ENCODE results near the gene TNFRSF19. TPM values are rescaled to one million over a fixed set of nuclear protein-coding genes. Genes with fewer than 3 reads are reported as not detected.

Gene TNFRSF19
- total and polyA plus RNA-seq, 4 donors, result 0.27 to 2.8 (median 0.91) TPM

DNA sequence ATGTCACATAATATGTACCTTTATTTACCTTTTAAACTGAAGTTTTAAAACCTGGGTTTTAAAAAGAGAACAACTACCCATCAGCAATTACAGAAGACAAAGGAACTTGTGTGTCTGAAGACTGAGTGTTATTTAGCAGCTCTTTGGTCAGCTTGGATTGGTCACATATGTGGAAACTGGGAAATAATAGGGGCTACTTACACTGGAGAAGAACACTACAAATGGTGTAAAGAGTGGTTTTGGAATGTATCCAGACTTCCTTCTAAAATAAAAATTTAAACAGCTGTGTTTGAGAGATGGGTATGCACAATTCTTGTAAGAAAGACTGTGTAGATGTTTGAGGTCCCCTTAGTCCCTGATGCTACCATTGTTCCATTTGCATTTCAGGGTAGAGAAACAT is 13.3 kb downstream of the TNFRSF19 start:
- Histone ChIP-seq H3K27me3 (ENCODE audit: control insufficient read depth in 4 of 4, insufficient read depth in 4 of 4, low read length in 3 of 4) (no peaks in the 10 kb centered on the region), H3K4me1 (ENCODE audit: control insufficient read depth in 4 of 4, insufficient read depth in 4 of 4, low read length in 3 of 4) (peaks cover 6 to 19% (median 15%) of the 10 kb centered on the region in 4 donors), H3K36me3 (ENCODE audit: control insufficient read depth in 4 of 4, insufficient read depth in 3 of 4, low read depth in 1 of 4, low read length in 3 of 4) (no peaks in the 10 kb centered on the region), H3K9ac (ENCODE audit: low read depth in 1 of 2, low read length in 2 of 2) (no peak overlapping the region), H3K27ac (ENCODE audit: low read depth in 1 of 2, low read length in 2 of 2) (no peak overlapping the region), H3K9me3 (ENCODE audit: control insufficient read depth in 4 of 4, low read length in 3 of 4) (no peaks in the 10 kb centered on the region), H3K4me3 (ENCODE audit: low read depth in 1 of 3, low read length in 3 of 3) (no peak overlapping the region)
- DNase-seq (ENCODE audit: low spot score), result no peak
- no peak for TF ChIP-seq CTCF (IDR thresholded peaks at IDR 0.05; ENCODE audit: low read depth, low read length, missing input control)
- TF ChIP-seq FOXA2 (IDR thresholded peaks at IDR 0.05), result no peak
- TF ChIP-seq MAX (IDR thresholded peaks at IDR 0.05), result no peak
- TF ChIP-seq JUND (IDR thresholded peaks at IDR 0.05), result no peak
- TF ChIP-seq GABPA (IDR thresholded peaks at IDR 0.05 in 1 of 2, conservative IDR thresholded peaks at IDR 0.05 in 1 of 2), result no peak
- TF ChIP-seq HNF4A (conservative IDR thresholded peaks at IDR 0.05), result no peak
- TF ChIP-seq, protein P1, sequence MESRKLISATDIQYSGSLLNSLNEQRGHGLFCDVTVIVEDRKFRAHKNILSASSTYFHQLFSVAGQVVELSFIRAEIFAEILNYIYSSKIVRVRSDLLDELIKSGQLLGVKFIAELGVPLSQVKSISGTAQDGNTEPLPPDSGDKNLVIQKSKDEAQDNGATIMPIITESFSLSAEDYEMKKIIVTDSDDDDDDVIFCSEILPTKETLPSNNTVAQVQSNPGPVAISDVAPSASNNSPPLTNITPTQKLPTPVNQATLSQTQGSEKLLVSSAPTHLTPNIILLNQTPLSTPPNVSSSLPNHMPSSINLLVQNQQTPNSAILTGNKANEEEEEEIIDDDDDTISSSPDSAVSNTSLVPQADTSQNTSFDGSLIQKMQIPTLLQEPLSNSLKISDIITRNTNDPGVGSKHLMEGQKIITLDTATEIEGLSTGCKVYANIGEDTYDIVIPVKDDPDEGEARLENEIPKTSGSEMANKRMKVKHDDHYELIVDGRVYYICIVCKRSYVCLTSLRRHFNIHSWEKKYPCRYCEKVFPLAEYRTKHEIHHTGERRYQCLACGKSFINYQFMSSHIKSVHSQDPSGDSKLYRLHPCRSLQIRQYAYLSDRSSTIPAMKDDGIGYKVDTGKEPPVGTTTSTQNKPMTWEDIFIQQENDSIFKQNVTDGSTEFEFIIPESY (IDR thresholded peaks at IDR 0.05), result no peak
- no peak for TF ChIP-seq NR2F2 (IDR thresholded peaks at IDR 0.05)
- TF ChIP-seq YY1 (IDR thresholded peaks at IDR 0.05), result no peak
- no peak for TF ChIP-seq FOXA1 (IDR thresholded peaks at IDR 0.05)
- no peak for TF ChIP-seq RAD21 (IDR thresholded peaks at IDR 0.05)
- TF ChIP-seq, protein P2, sequence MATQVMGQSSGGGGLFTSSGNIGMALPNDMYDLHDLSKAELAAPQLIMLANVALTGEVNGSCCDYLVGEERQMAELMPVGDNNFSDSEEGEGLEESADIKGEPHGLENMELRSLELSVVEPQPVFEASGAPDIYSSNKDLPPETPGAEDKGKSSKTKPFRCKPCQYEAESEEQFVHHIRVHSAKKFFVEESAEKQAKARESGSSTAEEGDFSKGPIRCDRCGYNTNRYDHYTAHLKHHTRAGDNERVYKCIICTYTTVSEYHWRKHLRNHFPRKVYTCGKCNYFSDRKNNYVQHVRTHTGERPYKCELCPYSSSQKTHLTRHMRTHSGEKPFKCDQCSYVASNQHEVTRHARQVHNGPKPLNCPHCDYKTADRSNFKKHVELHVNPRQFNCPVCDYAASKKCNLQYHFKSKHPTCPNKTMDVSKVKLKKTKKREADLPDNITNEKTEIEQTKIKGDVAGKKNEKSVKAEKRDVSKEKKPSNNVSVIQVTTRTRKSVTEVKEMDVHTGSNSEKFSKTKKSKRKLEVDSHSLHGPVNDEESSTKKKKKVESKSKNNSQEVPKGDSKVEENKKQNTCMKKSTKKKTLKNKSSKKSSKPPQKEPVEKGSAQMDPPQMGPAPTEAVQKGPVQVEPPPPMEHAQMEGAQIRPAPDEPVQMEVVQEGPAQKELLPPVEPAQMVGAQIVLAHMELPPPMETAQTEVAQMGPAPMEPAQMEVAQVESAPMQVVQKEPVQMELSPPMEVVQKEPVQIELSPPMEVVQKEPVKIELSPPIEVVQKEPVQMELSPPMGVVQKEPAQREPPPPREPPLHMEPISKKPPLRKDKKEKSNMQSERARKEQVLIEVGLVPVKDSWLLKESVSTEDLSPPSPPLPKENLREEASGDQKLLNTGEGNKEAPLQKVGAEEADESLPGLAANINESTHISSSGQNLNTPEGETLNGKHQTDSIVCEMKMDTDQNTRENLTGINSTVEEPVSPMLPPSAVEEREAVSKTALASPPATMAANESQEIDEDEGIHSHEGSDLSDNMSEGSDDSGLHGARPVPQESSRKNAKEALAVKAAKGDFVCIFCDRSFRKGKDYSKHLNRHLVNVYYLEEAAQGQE (IDR thresholded peaks at IDR 0.05), result no peak
- no peak for TF ChIP-seq SP1 (IDR thresholded peaks at IDR 0.05)
- no peak for TF ChIP-seq EGR1 (IDR thresholded peaks at IDR 0.05; ENCODE audit: low read depth in 2 of 2)
- no peak for TF ChIP-seq HNF4G (IDR thresholded peaks at IDR 0.05)
- TF ChIP-seq, protein P3, sequence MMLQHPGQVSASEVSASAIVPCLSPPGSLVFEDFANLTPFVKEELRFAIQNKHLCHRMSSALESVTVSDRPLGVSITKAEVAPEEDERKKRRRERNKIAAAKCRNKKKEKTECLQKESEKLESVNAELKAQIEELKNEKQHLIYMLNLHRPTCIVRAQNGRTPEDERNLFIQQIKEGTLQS (IDR thresholded peaks at IDR 0.05), result no peak
- TF ChIP-seq TAF1 (conservative IDR thresholded peaks at IDR 0.05), result no peak
- TF ChIP-seq RXRA (IDR thresholded peaks at IDR 0.05), result no peak

All from liver (tissue), 9 donors.